ENCODE results near the gene ANO2.
"Not testable (repeated sequence)": the region's sequence is repeated elsewhere in the genome, so short reads cannot be mapped to it uniquely, and the experiment has no call there.

ANO2 gene

GRCh38 chr12:5846950-5847349 lies 98.1 kb downstream of the ANO2 start:
- H3K27me3 ChIP-seq (ENCODE audit: control insufficient read depth, insufficient read depth, low read length), result no peaks in the 10 kb centered on the region
- H3K9me3 ChIP-seq (ENCODE audit: control insufficient read depth, insufficient read depth, low read length), result no peaks in the 10 kb centered on the region
- WGBS (ENCODE audit: insufficient coverage, insufficient read length), result no CpG with 5 or more reads among the region's 1 CpG
- H3K4me3 ChIP-seq (ENCODE audit: low read length), result no peak overlapping the region
- H3K27ac ChIP-seq (ENCODE audit: low read length), result no peak overlapping the region
- no peak for DNase-seq (ENCODE audit: low read depth, low spot score)
- no peaks in the 10 kb centered on the region for H3K36me3 ChIP-seq (ENCODE audit: control insufficient read depth, insufficient read depth, low read length)
- H3K4me1 ChIP-seq (ENCODE audit: control insufficient read depth, insufficient read depth, low read length), result no peaks in the 10 kb centered on the region

GRCh38 chr12:5840944-5841343 lies 104.1 kb downstream of the ANO2 start:
- no peaks in the 10 kb centered on the region for H3K9me3 ChIP-seq (ENCODE audit: control insufficient read depth, insufficient read depth, low read length)
- no peak overlapping the region for H3K27ac ChIP-seq (ENCODE audit: low read length)
- H3K27me3 ChIP-seq (ENCODE audit: control insufficient read depth, insufficient read depth, low read length), result no peaks in the 10 kb centered on the region
- no peaks in the 10 kb centered on the region for H3K4me1 ChIP-seq (ENCODE audit: control insufficient read depth, insufficient read depth, low read length)
- no peaks in the 10 kb centered on the region for H3K36me3 ChIP-seq (ENCODE audit: control insufficient read depth, insufficient read depth, low read length)
- WGBS (ENCODE audit: insufficient coverage, insufficient read length), result no CpG with 5 or more reads among the region's 9 CpGs
- no peak overlapping the region for H3K4me3 ChIP-seq (ENCODE audit: low read length)
- DNase-seq (ENCODE audit: low read depth, low spot score), result no peak

DNA sequence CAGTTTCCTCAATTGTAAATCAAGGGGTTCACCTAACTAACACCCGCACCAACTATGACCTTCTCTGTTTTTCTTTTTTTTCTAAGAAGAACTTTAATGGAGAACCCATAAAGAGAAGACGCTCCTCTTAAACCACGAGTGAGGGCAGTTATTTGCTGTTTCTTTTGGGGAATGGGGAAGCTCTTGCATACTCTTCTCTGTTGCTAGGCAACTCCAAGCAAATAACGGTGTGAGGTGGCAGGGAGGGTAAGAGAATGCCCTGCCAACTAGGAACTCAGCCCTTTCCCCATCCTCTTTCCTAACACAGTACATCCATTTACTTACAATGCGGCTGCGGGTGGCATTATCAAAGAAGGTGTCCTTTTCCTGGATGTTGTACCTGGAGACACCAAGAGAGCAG lies 114.9 kb downstream of the ANO2 start:
- DNase-seq (ENCODE audit: low read depth, low spot score), result no peak
- no peaks in the 10 kb centered on the region for H3K36me3 ChIP-seq (ENCODE audit: control insufficient read depth, insufficient read depth, low read length)
- no peak overlapping the region for H3K27ac ChIP-seq (ENCODE audit: low read length)
- no peaks in the 10 kb centered on the region for H3K27me3 ChIP-seq (ENCODE audit: control insufficient read depth, insufficient read depth, low read length)
- WGBS (ENCODE audit: insufficient coverage, insufficient read length), result no CpG with 5 or more reads among the region's 6 CpGs
- H3K4me3 ChIP-seq (ENCODE audit: low read length), result no peak overlapping the region
- H3K4me1 ChIP-seq (ENCODE audit: control insufficient read depth, insufficient read depth, low read length), result 0 out of 2 replicates have a peak, but pooled peaks cover 2% of the 10 kb centered on the region
- H3K9me3 ChIP-seq (ENCODE audit: control insufficient read depth, insufficient read depth, low read length), result no peaks in the 10 kb centered on the region

- no peaks in the 10 kb centered on the region for H3K36me3 ChIP-seq (ENCODE audit: control insufficient read depth, insufficient read depth, low read length)
- H3K27ac ChIP-seq (ENCODE audit: low read length), result no peak overlapping the region
Observed at GRCh38 chr12:5827591-5827990, 117.5 kb downstream of the ANO2 start.

GRCh38 chr12:5825761-5826160 lies 119.3 kb downstream of the ANO2 start:
- not testable (repeated sequence) for H3K4me3 ChIP-seq (ENCODE audit: low read length); H3K9me3 ChIP-seq (ENCODE audit: control insufficient read depth, insufficient read depth, low read length); H3K36me3 ChIP-seq (ENCODE audit: control insufficient read depth, insufficient read depth, low read length); H3K4me1 ChIP-seq (ENCODE audit: control insufficient read depth, insufficient read depth, low read length); H3K27me3 ChIP-seq (ENCODE audit: control insufficient read depth, insufficient read depth, low read length); DNase-seq (ENCODE audit: low read depth, low spot score); H3K27ac ChIP-seq (ENCODE audit: low read length)
- WGBS (ENCODE audit: insufficient coverage, insufficient read length), result no CpG with 5 or more reads among the region's 3 CpGs

More at GRCh38 chr12:5827591-5827990, 117.5 kb downstream of the ANO2 start:
- H3K4me1 ChIP-seq (ENCODE audit: control insufficient read depth, insufficient read depth, low read length), result 0 out of 2 replicates have a peak, but pooled peaks cover 2% of the 10 kb centered on the region
- no peak for DNase-seq (ENCODE audit: low read depth, low spot score)
- WGBS (ENCODE audit: insufficient coverage, insufficient read length), result no CpG with 5 or more reads among the region's 22 CpGs
- no peak overlapping the region for H3K4me3 ChIP-seq (ENCODE audit: low read length)
- no peaks in the 10 kb centered on the region for H3K27me3 ChIP-seq (ENCODE audit: control insufficient read depth, insufficient read depth, low read length)
- H3K9me3 ChIP-seq (ENCODE audit: control insufficient read depth, insufficient read depth, low read length), result no peaks in the 10 kb centered on the region

- not testable (repeated sequence) for H3K4me3 ChIP-seq (ENCODE audit: low read length); H3K9me3 ChIP-seq (ENCODE audit: control insufficient read depth, insufficient read depth, low read length); H3K27me3 ChIP-seq (ENCODE audit: control insufficient read depth, insufficient read depth, low read length); H3K36me3 ChIP-seq (ENCODE audit: control insufficient read depth, insufficient read depth, low read length); H3K4me1 ChIP-seq (ENCODE audit: control insufficient read depth, insufficient read depth, low read length); H3K27ac ChIP-seq (ENCODE audit: low read length); DNase-seq (ENCODE audit: low read depth, low spot score)
- WGBS (ENCODE audit: insufficient coverage, insufficient read length), result no CpG with 5 or more reads among the region's 1 CpG
Observed at GRCh38 chr12:5818877-5819276, 126.2 kb downstream of the ANO2 start.

- H3K27me3 ChIP-seq (ENCODE audit: control insufficient read depth, insufficient read depth, low read length), result no peaks in the 10 kb centered on the region
- H3K4me1 ChIP-seq (ENCODE audit: control insufficient read depth, insufficient read depth, low read length), result no peaks in the 10 kb centered on the region
- no peak overlapping the region for H3K27ac ChIP-seq (ENCODE audit: low read length)
- no peak for DNase-seq (ENCODE audit: low read depth, low spot score)
- WGBS (ENCODE audit: insufficient coverage, insufficient read length), result no CpG with 5 or more reads among the region's 4 CpGs
- H3K36me3 ChIP-seq (ENCODE audit: control insufficient read depth, insufficient read depth, low read length), result no peaks in the 10 kb centered on the region
- H3K9me3 ChIP-seq (ENCODE audit: control insufficient read depth, insufficient read depth, low read length), result no peaks in the 10 kb centered on the region; the same call in 1 of the 2 replicates
- H3K4me3 ChIP-seq (ENCODE audit: low read length), result no peak overlapping the region
Observed at GRCh38 chr12:5817246-5817645, 127.8 kb downstream of the ANO2 start.

DNA sequence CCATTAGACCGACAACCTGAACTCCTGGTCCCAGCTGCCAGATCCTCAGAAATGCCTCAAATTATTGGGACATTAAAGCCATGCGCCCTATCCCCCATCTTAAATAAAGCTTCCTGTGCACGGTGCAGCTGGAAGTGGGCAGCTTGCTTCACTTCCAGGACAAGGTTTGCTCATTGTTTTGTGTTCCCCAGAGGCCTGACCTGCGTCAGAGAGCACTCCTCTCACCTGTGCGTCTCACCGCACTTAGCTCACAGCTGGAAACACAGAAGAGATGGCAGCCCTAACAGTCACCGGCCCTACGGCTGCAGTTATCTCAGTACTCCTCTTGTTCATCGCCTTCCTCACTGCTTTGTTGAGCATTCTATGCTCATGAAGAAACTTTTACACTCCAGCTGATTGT lies 135.5 kb downstream of the ANO2 start:
- H3K4me1 ChIP-seq (ENCODE audit: control insufficient read depth, insufficient read depth, low read length), result no peaks in the 10 kb centered on the region
- no CpG with 5 or more reads among the region's 9 CpGs for WGBS (ENCODE audit: insufficient coverage, insufficient read length)
- DNase-seq (ENCODE audit: low read depth, low spot score), result no peak

DNA sequence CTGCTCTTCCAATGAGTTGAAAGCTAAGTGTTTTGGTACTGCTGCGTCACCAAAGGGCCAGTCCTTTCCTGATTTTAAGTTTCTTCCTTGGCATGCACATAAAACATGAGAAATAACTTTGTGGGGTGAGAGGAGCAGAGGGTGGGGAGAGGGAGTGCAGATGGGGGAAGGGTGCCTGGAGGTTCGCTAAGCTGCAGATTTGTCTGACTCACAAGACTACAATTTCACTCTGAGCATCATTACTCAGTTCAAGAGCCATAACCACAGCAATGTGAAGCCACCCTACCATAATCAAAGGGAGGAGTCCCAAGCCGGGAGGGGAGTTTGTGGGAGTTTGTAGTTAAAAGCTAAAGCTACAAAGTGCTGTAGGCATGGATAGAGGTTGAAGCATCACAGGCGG lies 136.1 kb downstream of the ANO2 start:
- no peaks in the 10 kb centered on the region for H3K4me1 ChIP-seq (ENCODE audit: control insufficient read depth, insufficient read depth, low read length)
- no peak overlapping the region for H3K27ac ChIP-seq (ENCODE audit: low read length)
- H3K27me3 ChIP-seq (ENCODE audit: control insufficient read depth, insufficient read depth, low read length), result no peaks in the 10 kb centered on the region
- DNase-seq (ENCODE audit: low read depth, low spot score), result no peak
- no CpG with 5 or more reads among the region's 4 CpGs for WGBS (ENCODE audit: insufficient coverage, insufficient read length)
- H3K36me3 ChIP-seq (ENCODE audit: control insufficient read depth, insufficient read depth, low read length), result no peaks in the 10 kb centered on the region
- no peak overlapping the region for H3K4me3 ChIP-seq (ENCODE audit: low read length)
- no peaks in the 10 kb centered on the region for H3K9me3 ChIP-seq (ENCODE audit: control insufficient read depth, insufficient read depth, low read length)

More for the DNA sequence above, 135.5 kb downstream of the ANO2 start:
- no peaks in the 10 kb centered on the region for H3K36me3 ChIP-seq (ENCODE audit: control insufficient read depth, insufficient read depth, low read length)
- H3K9me3 ChIP-seq (ENCODE audit: control insufficient read depth, insufficient read depth, low read length), result no peaks in the 10 kb centered on the region
- no peaks in the 10 kb centered on the region for H3K27me3 ChIP-seq (ENCODE audit: control insufficient read depth, insufficient read depth, low read length)
- H3K27ac ChIP-seq (ENCODE audit: low read length), result no peak overlapping the region
- no peak overlapping the region for H3K4me3 ChIP-seq (ENCODE audit: low read length)

DNA sequence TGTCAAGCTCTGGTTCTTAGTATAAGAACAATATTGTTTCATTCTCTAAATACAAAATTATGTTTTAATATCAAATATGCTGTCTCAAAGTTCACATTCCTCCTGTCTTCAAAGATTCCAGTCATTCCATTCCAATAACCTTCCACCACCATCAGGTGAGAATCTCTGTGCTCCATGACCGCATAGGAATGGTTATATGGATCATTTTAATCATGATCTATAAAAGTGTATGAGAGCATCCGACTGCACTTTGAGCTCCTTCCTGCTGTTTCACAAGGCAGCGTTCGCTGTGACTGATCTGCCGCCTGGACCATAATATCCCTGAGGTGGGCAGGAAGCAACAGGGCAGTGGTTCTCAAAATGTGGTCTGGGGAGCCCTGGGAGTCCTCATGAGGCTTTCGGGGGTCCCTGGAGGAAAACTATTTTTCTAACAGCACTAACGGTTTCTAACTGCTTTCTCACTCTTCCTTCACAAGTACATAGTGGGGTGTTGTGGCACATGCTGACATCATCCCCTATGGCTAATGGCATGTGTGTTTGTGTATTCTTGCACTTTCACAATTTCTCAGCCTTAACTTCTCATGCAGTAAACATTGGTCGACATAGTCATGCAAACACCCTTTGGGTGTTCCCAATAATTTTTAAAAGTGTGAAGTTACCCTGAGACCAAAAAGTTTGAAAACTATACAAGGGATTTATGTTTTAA lies 137.4 kb downstream of the ANO2 start:
- no peak for DNase-seq (ENCODE audit: low read depth, low spot score)

DNA sequence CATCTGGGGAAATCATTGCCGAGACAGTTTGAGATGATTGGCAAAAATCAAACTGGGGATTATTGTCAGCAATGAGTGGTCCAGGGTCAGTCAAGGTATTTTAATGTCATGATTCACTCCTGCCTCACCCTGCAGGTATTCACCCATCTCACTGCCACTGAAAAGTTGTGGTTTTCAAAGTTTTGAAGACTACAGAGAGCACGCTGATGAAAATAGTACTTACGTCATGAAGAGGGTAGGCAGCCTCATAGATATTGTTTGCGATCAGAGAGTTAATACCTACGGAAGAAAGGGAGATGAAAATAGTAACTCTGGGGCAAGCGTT lies 138.0 kb downstream of the ANO2 start:
- H3K4me1 ChIP-seq (ENCODE audit: control insufficient read depth, insufficient read depth, low read length), result no peaks in the 10 kb centered on the region
- no peak overlapping the region for H3K4me3 ChIP-seq (ENCODE audit: low read length)
- H3K27me3 ChIP-seq (ENCODE audit: control insufficient read depth, insufficient read depth, low read length), result no peaks in the 10 kb centered on the region
- DNase-seq (ENCODE audit: low read depth, low spot score), result no peak
- no peak overlapping the region for H3K27ac ChIP-seq (ENCODE audit: low read length)
- WGBS (ENCODE audit: insufficient coverage, insufficient read length), result no CpG with 5 or more reads among the region's 6 CpGs
- no peaks in the 10 kb centered on the region for H3K36me3 ChIP-seq (ENCODE audit: control insufficient read depth, insufficient read depth, low read length)
- no peaks in the 10 kb centered on the region for H3K9me3 ChIP-seq (ENCODE audit: control insufficient read depth, insufficient read depth, low read length)

More for the DNA sequence above, 137.4 kb downstream of the ANO2 start:
- Histone ChIP-seq H3K36me3 (ENCODE audit: control insufficient read depth, insufficient read depth, low read length) (no peaks in the 10 kb centered on the region), H3K9me3 (ENCODE audit: control insufficient read depth, insufficient read depth, low read length) (no peaks in the 10 kb centered on the region), H3K27ac (ENCODE audit: low read length) (no peak overlapping the region), H3K27me3 (ENCODE audit: control insufficient read depth, insufficient read depth, low read length) (no peaks in the 10 kb centered on the region), H3K4me1 (ENCODE audit: control insufficient read depth, insufficient read depth, low read length) (no peaks in the 10 kb centered on the region), H3K4me3 (ENCODE audit: low read length) (no peak overlapping the region)
- no CpG with 5 or more reads among the region's 8 CpGs for WGBS (ENCODE audit: insufficient coverage, insufficient read length)
